Measurements from ENCODE around the gene MBTPS2.
"Not testable (repeated sequence)": the region's sequence is repeated elsewhere in the genome, so short reads cannot be mapped to it uniquely, and the experiment has no call there.

The MBTPS2 gene

DNA sequence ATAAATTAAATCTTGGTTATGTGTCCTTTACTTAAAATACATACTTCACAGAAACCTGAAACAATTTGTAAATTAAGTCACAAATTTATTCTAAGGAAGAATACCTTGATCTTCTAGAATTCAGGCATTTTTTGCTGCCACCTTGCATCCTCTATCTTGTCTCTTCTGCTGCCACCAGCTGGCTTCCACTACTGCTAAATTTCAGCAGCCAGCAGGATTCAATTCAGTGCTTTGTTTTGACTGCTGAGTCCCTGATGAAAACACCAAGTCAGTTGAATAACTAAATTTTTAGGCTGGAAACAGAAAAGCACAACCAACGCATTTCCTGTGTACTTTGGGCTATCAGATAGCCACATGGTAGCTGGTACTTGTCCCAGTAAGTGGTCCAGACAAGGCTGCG lies 2.4 kb upstream of the MBTPS2 start:
- no peaks in the 10 kb centered on the region for H3K9me3 Mint-ChIP-seq
- H3K27me3 Mint-ChIP-seq (ENCODE audit: low read depth) = no peaks in the 10 kb centered on the region
- no peak for DNase-seq (ENCODE audit: low spot score)
- peaks cover 4% of the 10 kb centered on the region for H3K4me1 Mint-ChIP-seq (ENCODE audit: low read depth)
- H3K27ac Mint-ChIP-seq = no peak overlapping the region
- no peaks in the 10 kb centered on the region for H3K36me3 Mint-ChIP-seq (ENCODE audit: low read depth)
- H3K4me3 Mint-ChIP-seq = no peak overlapping the region

DNA sequence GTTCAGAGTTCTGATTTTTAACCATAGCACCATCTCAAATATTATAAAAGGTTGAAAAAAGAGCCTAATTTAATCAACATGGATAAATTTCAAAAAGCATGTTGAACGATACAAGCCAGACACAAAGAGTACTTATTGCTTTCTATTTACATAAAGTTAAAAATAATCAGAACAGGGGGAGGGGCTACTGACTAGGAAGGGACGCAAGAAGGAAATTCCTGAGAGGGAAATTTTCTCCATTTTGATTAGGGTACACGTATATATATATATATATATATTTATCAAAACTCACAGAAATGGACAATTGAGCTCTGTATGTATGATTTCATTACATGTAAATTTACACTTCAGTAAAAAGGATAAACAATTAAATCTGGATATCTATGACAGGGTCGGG lies 482 bp upstream of the MBTPS2 start:
- no peak for DNase-seq (ENCODE audit: low spot score)

GRCh38 chrX:21840193-21840545 lies 752 bp downstream of the MBTPS2 start:
- Mint-ChIP-seq H3K4me3 (peak overlapping the region; percentile 89), H3K27me3 (ENCODE audit: low read depth) (no peaks in the 10 kb centered on the region), H3K9me3 (no peaks in the 10 kb centered on the region), H3K4me1 (ENCODE audit: low read depth) (peaks cover 4% of the 10 kb centered on the region), H3K36me3 (ENCODE audit: low read depth) (peaks cover 4% of the 10 kb centered on the region), H3K27ac (peak overlapping the region; percentile 89)
- DNase-seq (ENCODE audit: low spot score) = peak; percentile 16

More for the DNA sequence above, 482 bp upstream of the MBTPS2 start:
- H3K27ac Mint-ChIP-seq = peak overlapping the region; percentile 89
- peaks cover 2% of the 10 kb centered on the region for H3K36me3 Mint-ChIP-seq (ENCODE audit: low read depth)
- H3K4me3 Mint-ChIP-seq = peak overlapping the region; percentile 89
- H3K9me3 Mint-ChIP-seq = no peaks in the 10 kb centered on the region
- H3K27me3 Mint-ChIP-seq (ENCODE audit: low read depth) = no peaks in the 10 kb centered on the region
- peaks cover 4% of the 10 kb centered on the region for H3K4me1 Mint-ChIP-seq (ENCODE audit: low read depth)

GRCh38 chrX:21843179-21843578 lies 3.8 kb downstream of the MBTPS2 start:
- peaks cover 4% of the 10 kb centered on the region for H3K4me1 Mint-ChIP-seq (ENCODE audit: low read depth)
- no peak for DNase-seq (ENCODE audit: low spot score)
- no peak overlapping the region for H3K27ac Mint-ChIP-seq
- H3K27me3 Mint-ChIP-seq (ENCODE audit: low read depth) = no peaks in the 10 kb centered on the region
- no peak overlapping the region for H3K4me3 Mint-ChIP-seq
- H3K36me3 Mint-ChIP-seq (ENCODE audit: low read depth) = peaks cover 16% of the 10 kb centered on the region
- H3K9me3 Mint-ChIP-seq = no peaks in the 10 kb centered on the region

DNA sequence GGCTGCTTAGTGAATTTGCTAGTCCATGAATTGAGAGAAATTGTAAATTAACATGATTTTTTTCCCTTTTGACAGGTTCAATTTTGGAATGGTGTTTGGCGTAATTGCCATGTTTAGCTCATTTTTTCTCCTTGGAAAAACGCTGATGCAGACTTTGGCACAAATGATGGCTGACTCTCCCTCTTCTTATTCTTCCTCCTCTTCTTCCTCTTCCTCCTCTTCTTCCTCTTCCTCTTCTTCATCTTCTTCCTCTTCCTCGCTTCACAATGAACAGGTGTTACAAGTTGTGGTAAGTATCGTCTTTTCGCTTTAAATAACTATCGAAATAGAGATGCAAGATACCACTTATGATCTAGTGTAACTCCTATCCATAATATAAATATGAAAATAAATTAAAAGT lies 5.7 kb downstream of the MBTPS2 start:
- Mint-ChIP-seq H3K36me3 (ENCODE audit: low read depth) (peaks cover 16% of the 10 kb centered on the region), H3K27me3 (ENCODE audit: low read depth) (no peaks in the 10 kb centered on the region), H3K4me3 (no peak overlapping the region), H3K4me1 (ENCODE audit: low read depth) (peaks cover 3% of the 10 kb centered on the region), H3K9me3 (no peaks in the 10 kb centered on the region), H3K27ac (no peak overlapping the region)
- DNase-seq (ENCODE audit: low spot score) = no peak

DNA sequence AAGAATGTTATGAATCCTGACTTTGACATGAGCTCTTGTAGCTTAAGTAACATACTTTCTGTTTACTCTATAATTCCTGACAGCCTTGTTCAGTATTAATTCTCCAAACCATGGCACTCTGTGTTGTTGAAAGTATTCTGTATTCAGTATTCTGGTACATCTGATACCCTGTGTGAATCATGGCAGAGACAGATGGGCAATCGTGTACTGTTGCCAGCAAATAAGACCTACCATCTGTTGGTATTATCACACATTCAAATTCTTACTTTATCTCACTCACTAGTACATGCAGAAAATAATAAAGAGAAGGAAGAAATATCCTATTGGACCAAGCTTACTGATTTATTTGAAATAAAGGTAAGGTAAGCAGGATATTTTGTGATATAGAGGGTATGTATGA lies 7.9 kb downstream of the MBTPS2 start:
- no peaks in the 10 kb centered on the region for H3K9me3 Mint-ChIP-seq
- H3K27ac Mint-ChIP-seq = no peak overlapping the region
- no peaks in the 10 kb centered on the region for H3K27me3 Mint-ChIP-seq (ENCODE audit: low read depth)
- peaks cover 16% of the 10 kb centered on the region for H3K36me3 Mint-ChIP-seq (ENCODE audit: low read depth)
- no peak overlapping the region for H3K4me3 Mint-ChIP-seq
- DNase-seq (ENCODE audit: low spot score) = no peak
- no peaks in the 10 kb centered on the region for H3K4me1 Mint-ChIP-seq (ENCODE audit: low read depth)

DNA sequence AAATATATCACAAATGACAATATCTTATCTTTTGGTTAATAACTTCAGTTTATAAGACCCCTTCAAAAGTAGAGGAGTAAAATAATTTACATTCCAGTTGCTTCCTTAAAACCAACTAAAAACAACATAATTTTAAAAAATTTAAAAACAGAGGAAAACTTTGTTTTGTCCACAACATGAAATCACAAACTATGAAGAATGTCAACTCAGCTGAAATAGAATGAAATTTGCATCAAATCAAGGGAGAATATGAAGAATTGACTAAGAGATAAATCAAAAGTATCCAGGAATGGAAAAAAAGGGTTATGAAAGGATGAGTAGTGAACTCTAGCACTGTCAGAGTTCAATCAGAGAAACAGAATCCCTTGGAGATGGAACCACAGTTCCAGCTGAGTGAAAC lies 14.2 kb downstream of the MBTPS2 start:
- no peak for DNase-seq (ENCODE audit: low spot score)
- Mint-ChIP-seq H3K4me1 (ENCODE audit: low read depth) (no peaks in the 10 kb centered on the region), H3K36me3 (ENCODE audit: low read depth) (peaks cover 16% of the 10 kb centered on the region), H3K27ac (no peak overlapping the region), H3K9me3 (no peaks in the 10 kb centered on the region), H3K4me3 (no peak overlapping the region), H3K27me3 (ENCODE audit: low read depth) (no peaks in the 10 kb centered on the region)

- Mint-ChIP-seq H3K9me3 (no peaks in the 10 kb centered on the region), H3K27ac (no peak within 1 kb of the TSS), H3K4me3 (no peak within 1 kb of the TSS), H3K36me3 (ENCODE audit: low read depth) (peaks cover 16% of the 10 kb centered on the region), H3K27me3 (ENCODE audit: low read depth) (no peaks in the 10 kb centered on the region), H3K4me1 (ENCODE audit: low read depth) (no peaks in the 10 kb centered on the region)
- DNase-seq (ENCODE audit: low spot score) = no peak
Measured at GRCh38 chrX:21855937-21856415, 16.6 kb downstream of the MBTPS2 start, which contains the start of gene YY2. Gene YY2, plus strand, starts transcription at chrX:21855987. Its CDS starts 498 bp downstream, at chrX:21856485.

DNA sequence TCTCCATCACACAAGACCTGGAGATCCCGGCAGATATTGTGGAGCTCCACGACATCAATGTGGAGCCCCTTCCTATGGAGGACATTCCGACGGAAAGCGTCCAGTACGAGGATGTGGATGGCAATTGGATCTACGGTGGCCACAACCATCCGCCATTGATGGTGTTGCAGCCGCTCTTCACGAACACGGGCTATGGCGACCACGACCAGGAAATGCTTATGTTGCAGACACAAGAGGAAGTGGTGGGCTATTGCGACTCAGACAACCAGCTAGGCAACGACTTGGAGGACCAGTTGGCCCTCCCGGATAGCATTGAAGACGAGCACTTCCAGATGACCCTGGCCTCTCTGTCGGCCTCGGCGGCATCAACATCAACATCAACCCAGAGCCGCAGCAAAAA lies 17.1 kb downstream of the MBTPS2 start:
- Mint-ChIP-seq H3K36me3 (ENCODE audit: low read depth) (peaks cover 16% of the 10 kb centered on the region), H3K27ac (no peak overlapping the region), H3K9me3 (no peaks in the 10 kb centered on the region), H3K4me3 (no peak overlapping the region), H3K27me3 (ENCODE audit: low read depth) (no peaks in the 10 kb centered on the region), H3K4me1 (ENCODE audit: low read depth) (no peaks in the 10 kb centered on the region)
- no peak for DNase-seq (ENCODE audit: low spot score)

DNA sequence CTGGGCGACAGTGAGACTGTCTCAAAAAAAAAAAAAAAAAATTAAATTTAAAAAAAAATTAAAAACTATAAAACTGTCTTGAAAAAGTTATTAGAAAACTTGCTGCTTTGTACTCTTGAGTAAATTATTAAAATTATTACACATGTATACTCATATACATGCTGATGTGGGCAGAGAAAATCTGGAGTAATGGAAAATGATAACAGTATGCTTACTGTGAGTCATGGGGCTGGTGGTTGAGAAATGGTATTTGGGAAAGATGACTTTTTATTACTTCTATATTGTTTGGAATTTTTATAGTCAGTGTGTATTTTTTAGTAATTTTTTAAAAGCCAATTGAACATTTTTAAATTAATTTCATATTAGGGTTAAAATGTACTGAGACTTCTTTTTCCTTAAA lies 23.8 kb downstream of the MBTPS2 start:
- Mint-ChIP-seq H3K27me3 (ENCODE audit: low read depth) (no peaks in the 10 kb centered on the region), H3K27ac (no peak overlapping the region), H3K9me3 (no peaks in the 10 kb centered on the region), H3K4me3 (no peak overlapping the region), H3K4me1 (ENCODE audit: low read depth) (no peaks in the 10 kb centered on the region), H3K36me3 (ENCODE audit: low read depth) (peaks cover under 1% of the 10 kb centered on the region)
- no peak for DNase-seq (ENCODE audit: low spot score)

DNA sequence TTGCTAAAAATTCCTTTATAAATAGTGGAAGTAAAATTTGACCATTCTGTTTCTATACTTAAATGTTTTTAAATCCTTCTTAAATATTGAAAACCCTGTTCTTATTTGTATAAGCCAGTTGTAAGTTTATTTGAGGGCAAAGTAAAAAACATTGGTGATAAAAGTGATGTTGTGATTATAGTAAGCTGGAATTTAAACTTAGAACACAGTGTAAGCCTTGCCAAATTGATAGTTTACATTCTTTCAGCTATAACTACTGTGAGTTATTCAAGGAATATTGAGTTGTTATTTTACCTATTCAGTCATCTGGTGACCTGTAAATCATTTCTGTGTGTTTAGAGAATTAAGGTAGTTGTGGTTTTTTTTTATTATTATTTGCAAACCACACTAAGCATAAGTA lies 26.0 kb downstream of the MBTPS2 start:
- H3K9me3 Mint-ChIP-seq = no peaks in the 10 kb centered on the region
- DNase-seq (ENCODE audit: low spot score) = no peak

DNA sequence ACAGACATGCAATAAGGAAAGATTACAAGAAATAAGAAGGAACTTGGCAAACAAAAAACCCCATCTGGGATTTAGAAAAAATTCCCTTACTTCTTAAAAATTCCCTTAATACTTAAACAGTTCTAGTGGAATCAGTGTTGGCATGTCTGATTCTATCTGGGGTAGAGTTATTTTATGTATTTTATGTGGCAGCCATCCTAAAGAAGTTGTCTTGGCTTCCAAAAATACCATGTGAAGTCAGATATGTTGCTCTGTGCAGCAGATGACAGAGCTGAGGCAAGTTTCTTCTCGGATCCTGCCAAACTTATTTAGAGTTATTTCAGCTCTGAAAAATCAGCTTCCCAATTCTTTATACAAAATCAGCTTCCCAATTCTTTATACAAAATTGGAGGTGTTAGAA lies 31.1 kb downstream of the MBTPS2 start:
- Mint-ChIP-seq H3K36me3 (ENCODE audit: low read depth) (no peaks in the 10 kb centered on the region), H3K27ac (no peak overlapping the region), H3K9me3 (no peaks in the 10 kb centered on the region), H3K27me3 (ENCODE audit: low read depth) (no peaks in the 10 kb centered on the region), H3K4me3 (no peak overlapping the region), H3K4me1 (ENCODE audit: low read depth) (peaks cover 6% of the 10 kb centered on the region)
- no peak for DNase-seq (ENCODE audit: low spot score)

More for the DNA sequence above, 26.0 kb downstream of the MBTPS2 start:
- no peak overlapping the region for H3K27ac Mint-ChIP-seq
- H3K36me3 Mint-ChIP-seq (ENCODE audit: low read depth) = no peaks in the 10 kb centered on the region
- H3K4me3 Mint-ChIP-seq = no peak overlapping the region
- H3K4me1 Mint-ChIP-seq (ENCODE audit: low read depth) = no peaks in the 10 kb centered on the region
- no peaks in the 10 kb centered on the region for H3K27me3 Mint-ChIP-seq (ENCODE audit: low read depth)

GRCh38 chrX:21873063-21873775 lies 33.8 kb downstream of the MBTPS2 start:
- Mint-ChIP-seq H3K4me1 (ENCODE audit: low read depth) (peaks cover 6% of the 10 kb centered on the region), H3K27me3 (ENCODE audit: low read depth) (no peaks in the 10 kb centered on the region), H3K9me3 (no peaks in the 10 kb centered on the region), H3K36me3 (ENCODE audit: low read depth) (no peaks in the 10 kb centered on the region), H3K4me3 (no peak overlapping the region), H3K27ac (no peak overlapping the region)
- no peak for DNase-seq (ENCODE audit: low spot score)

DNA sequence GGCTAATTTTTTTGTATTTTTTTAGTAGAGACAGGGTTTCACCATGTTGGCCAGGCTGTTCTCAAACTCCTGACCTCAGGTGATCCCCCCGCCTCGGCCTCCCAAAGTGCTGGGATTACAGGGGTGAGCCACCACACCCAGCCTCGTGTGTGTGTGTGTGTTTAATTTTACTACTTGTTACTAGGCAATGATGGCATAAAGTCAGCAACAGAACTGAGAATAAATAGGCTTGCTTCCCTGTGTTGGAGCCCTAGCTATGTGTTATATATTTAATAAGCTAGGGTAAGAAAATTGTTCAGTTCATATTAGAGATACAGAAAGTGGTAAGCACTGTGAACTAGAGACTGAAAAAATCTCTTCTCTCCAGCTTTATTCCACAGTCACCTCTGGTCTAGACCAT lies 34.8 kb downstream of the MBTPS2 start:
- H3K36me3 Mint-ChIP-seq (ENCODE audit: low read depth); H3K4me3 Mint-ChIP-seq; DNase-seq (ENCODE audit: low spot score); H3K9me3 Mint-ChIP-seq; H3K27me3 Mint-ChIP-seq (ENCODE audit: low read depth); H3K4me1 Mint-ChIP-seq (ENCODE audit: low read depth); H3K27ac Mint-ChIP-seq: not testable (repeated sequence)

DNA sequence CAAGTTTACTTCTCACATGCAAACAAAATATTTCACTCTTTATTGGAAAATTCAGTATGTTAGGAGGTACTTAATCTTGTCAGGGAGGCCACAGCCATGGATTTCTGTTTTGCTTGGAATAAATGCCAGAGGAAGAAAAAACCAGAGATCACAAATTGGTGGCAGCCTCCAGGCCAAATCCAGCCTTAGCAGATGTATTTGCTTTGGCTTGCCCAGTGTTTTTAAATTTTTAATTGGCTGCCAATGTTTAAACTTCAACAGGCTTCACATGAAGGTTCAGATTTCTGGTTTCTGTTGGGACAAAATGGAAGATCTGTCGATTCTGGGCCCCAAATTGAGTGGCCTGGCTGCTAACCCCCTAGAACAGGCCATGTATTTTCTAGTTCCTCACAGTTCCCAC lies 35.6 kb downstream of the MBTPS2 start:
- H3K27me3 Mint-ChIP-seq (ENCODE audit: low read depth) = no peaks in the 10 kb centered on the region
- H3K4me1 Mint-ChIP-seq (ENCODE audit: low read depth) = peaks cover 6% of the 10 kb centered on the region
- no peak for DNase-seq (ENCODE audit: low spot score)
- no peak overlapping the region for H3K27ac Mint-ChIP-seq
- H3K36me3 Mint-ChIP-seq (ENCODE audit: low read depth) = peaks cover 2% of the 10 kb centered on the region
- no peaks in the 10 kb centered on the region for H3K9me3 Mint-ChIP-seq
- H3K4me3 Mint-ChIP-seq = no peak overlapping the region
